ENCODE data around the gene SSX3.

GRCh38 chrX:48357681-48358080 is 1.2 kb upstream of the SSX3 start:
- TF ChIP-seq EZH2 (IDR thresholded peaks at IDR 0.05) (no peak), CTCF (IDR thresholded peaks at IDR 0.05) (no peak)
